ENCODE measurements around the gene ADGRL1. TPM values are rescaled to one million over a fixed set of nuclear protein-coding genes. Genes with fewer than 3 reads are reported as not detected.

The ADGRL1 gene
- total RNA-seq, 3 donors from 2014 or later = 11.2 to 14.7 (median 11.6) TPM

DNA sequence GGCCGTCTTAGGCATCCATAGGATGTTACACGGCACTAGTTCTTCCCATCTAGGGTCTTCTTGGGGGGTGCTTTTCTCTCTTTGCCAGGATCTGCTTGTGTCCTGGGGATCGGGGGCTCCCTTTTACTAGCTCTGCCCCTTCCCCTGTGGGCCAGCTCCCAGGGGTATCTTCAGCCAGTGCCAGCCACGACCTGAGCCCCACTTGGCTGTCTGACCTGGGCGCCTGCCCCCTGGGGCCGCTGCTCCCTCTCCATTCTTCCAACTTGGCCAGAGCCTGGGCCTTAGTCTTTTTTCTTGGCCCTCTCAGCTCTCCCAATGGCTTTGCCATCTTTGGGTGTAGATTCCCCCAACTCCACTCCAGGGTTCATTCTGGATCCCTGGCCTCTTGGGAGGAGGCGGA lies 91.5 kb downstream of the ADGRL1 start:
- Histone ChIP-seq H3K9me3 (no peaks in the 10 kb centered on the region), H3K4me3 (no peak overlapping the region), H3K27me3 (no peaks in the 10 kb centered on the region), H3K27ac (peak overlapping the region; percentile 85 to 93), H3K36me3 (no peaks in the 10 kb centered on the region), H3K4me1 (peaks cover 27 to 28% of the 10 kb centered on the region in 2 donors)
- TF ChIP-seq POLR2A (IDR thresholded peaks at IDR 0.05) (no peak), POLR2AphosphoS5 (IDR thresholded peaks at IDR 0.05) (no peak)
- TF ChIP-seq, protein P1, sequence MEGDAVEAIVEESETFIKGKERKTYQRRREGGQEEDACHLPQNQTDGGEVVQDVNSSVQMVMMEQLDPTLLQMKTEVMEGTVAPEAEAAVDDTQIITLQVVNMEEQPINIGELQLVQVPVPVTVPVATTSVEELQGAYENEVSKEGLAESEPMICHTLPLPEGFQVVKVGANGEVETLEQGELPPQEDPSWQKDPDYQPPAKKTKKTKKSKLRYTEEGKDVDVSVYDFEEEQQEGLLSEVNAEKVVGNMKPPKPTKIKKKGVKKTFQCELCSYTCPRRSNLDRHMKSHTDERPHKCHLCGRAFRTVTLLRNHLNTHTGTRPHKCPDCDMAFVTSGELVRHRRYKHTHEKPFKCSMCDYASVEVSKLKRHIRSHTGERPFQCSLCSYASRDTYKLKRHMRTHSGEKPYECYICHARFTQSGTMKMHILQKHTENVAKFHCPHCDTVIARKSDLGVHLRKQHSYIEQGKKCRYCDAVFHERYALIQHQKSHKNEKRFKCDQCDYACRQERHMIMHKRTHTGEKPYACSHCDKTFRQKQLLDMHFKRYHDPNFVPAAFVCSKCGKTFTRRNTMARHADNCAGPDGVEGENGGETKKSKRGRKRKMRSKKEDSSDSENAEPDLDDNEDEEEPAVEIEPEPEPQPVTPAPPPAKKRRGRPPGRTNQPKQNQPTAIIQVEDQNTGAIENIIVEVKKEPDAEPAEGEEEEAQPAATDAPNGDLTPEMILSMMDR (IDR thresholded peaks at IDR 0.05) = no peak
- DNase-seq (ENCODE audit: low spot score in 2 of 2) = no peak
- intact Hi-C loops (cut with DNase I; ENCODE audit: low total_unique reads) = no loop called here

DNA sequence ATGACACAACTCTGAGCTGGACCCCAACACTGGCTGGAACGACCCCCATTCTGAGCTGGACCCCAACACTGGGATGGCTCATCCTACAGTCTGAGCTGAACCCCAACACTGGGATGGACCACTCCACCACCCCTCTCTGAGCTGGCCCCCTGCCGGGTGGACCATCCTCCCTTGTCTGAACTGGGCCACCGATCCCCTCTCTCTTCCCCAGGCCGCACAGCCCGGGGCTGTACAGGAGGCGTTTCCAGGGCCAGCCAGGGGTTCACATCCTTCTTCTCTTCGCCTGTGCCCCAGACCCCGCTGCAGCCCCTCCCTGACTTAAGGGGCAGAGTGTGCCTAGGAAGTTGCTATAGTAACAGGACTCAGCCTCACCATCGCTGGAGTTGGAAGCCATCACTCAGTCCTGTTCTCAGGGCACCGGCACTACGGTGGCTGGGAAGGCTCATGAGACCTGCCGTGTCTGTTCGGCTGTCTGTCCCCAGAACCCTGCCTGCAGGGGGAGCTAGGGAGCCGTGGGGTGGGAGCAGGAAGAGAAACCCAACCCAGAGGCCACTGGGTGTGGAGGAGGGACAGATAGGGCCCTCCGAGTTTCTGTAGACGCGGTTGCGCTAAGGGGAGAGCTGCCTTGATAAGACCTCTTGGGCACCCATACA lies 92.1 kb downstream of the ADGRL1 start:
- TF ChIP-seq, protein P1 (IDR thresholded peaks at IDR 0.05) = no peak
- TF ChIP-seq POLR2A (IDR thresholded peaks at IDR 0.05) (no peak), POLR2AphosphoS5 (IDR thresholded peaks at IDR 0.05) (no peak)
- Histone ChIP-seq H3K27me3 (no peaks in the 10 kb centered on the region), H3K36me3 (no peaks in the 10 kb centered on the region), H3K27ac (peak overlapping the region; percentile 85 to 93), H3K9me3 (no peaks in the 10 kb centered on the region), H3K4me1 (peaks cover 22 to 26% of the 10 kb centered on the region in 2 donors), H3K4me3 (peak overlapping the region in 1 of 3 donors; percentile 61)
- intact Hi-C loops (cut with DNase I; ENCODE audit: low total_unique reads) = no loop called here
- DNase-seq (ENCODE audit: low spot score in 2 of 2) = no peak

DNA sequence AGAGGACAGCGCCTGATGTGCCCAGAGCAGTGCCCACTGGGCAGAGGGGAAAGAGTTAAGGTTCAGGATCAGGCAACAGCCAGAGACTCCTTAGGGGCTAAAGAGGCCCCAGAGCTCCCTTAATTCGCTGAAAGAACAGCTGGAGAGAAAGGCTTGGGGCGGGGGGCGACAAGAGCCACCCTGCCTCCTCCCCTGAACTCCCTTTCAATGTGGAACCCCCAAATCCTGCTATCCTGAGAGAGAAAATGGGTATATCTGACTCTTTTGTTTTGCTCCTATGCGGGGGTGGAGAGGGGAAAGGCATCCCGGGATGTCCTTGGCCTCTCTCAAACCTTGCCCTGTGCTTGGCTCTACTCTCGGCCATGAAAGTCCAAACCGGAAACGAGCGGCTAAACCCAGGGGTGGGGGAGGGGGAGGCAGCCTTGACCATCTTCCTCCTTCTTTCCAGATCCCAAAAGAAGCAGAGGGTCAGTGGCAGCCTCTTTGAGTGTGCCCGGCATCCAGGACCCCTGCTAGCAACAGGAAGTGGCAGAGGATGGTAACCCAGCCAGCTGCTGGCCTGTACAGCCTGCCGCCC lies 93.1 kb downstream of the ADGRL1 start:
- Histone ChIP-seq H3K4me3 (peak overlapping the region; percentile 19 to 61 (median 32)), H3K36me3 (no peaks in the 10 kb centered on the region), H3K9me3 (no peaks in the 10 kb centered on the region), H3K4me1 (peaks cover 18 to 22% of the 10 kb centered on the region in 2 donors), H3K27me3 (no peaks in the 10 kb centered on the region), H3K27ac (peak overlapping the region; percentile 85 to 93)
- intact Hi-C loops (cut with DNase I; ENCODE audit: low total_unique reads) = no loop called here
- DNase-seq (ENCODE audit: low spot score in 2 of 2) = no peak
- no peak for TF ChIP-seq POLR2A (IDR thresholded peaks at IDR 0.05)
- TF ChIP-seq, protein P1 (IDR thresholded peaks at IDR 0.05) = no peak
- no peak for TF ChIP-seq POLR2AphosphoS5 (IDR thresholded peaks at IDR 0.05)

DNA sequence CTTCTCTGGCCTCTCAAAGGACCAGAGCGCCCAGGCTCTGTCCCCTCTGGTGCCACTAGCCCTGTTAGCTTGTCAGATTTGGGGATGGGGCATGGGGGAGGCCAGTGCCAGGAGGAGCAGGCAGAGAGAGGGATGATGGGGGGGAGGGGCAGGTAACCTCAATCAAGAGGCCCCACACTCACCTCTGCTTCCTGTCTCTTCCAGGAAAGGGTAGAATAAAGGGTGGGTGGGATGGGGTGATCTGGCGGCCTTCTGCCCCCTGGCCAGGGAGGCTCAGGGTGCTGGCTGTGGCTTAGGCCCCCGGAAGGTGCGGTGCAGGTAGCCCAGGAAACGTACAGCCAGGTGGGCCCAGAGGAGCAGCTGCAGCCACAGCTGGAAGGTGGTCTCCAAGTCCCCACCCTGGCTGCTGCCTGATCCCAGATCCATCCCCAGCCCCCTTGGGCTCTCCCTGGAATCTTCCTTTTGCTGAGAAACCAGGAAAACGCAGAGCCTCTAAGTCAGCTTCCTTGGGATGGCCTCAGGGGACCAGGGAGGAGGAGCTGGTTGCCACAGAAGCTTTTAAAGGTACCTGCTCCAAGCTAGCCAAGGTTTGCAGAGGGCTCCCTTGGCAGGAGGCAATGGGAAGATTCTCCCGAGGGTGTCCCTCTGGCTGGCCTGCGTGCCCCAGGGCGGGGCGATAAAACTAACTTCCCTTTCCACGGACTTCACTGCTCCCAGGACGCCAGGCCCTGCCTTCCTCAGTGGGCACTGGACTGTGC lies 93.7 kb downstream of the ADGRL1 start:
- Histone ChIP-seq H3K27me3 (no peaks in the 10 kb centered on the region), H3K9me3 (no peaks in the 10 kb centered on the region), H3K4me1 (peaks cover 18 to 22% of the 10 kb centered on the region in 2 donors), H3K4me3 (peak overlapping the region; percentile 19 to 61 (median 32)), H3K36me3 (no peaks in the 10 kb centered on the region), H3K27ac (peak overlapping the region; percentile 85 to 93)
- intact Hi-C loops (cut with DNase I; ENCODE audit: low total_unique reads) = no loop called here
- no peak for DNase-seq (ENCODE audit: low spot score in 2 of 2)
- TF ChIP-seq POLR2AphosphoS5 (IDR thresholded peaks at IDR 0.05) (no peak), POLR2A (IDR thresholded peaks at IDR 0.05) (no peak)
- TF ChIP-seq, protein P1 (IDR thresholded peaks at IDR 0.05) = no peak

DNA sequence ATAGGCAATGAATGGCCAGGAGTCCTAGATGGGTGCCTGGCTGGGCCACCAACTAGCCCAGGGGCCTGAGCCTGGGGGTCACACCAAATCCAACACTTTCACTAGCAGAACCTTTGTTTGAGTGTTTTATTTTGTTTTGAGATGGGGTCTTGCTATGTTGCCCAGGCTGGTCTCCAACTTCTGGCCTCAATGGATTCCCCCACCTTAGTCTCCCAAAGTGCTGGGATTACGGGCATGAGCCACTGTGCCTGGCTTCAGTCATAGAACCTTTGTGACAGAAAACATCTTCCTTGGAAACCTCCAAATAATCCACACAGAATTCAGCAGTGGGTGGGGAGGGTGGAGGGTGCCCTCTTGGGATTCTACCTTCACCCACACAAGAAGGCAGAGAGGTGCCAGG lies 94.5 kb downstream of the ADGRL1 start:
- Histone ChIP-seq H3K4me3 (peak overlapping the region in 1 of 3 donors; percentile 61), H3K9me3 (no peaks in the 10 kb centered on the region), H3K36me3 (no peaks in the 10 kb centered on the region), H3K4me1 (peaks cover 17 to 20% of the 10 kb centered on the region in 2 donors), H3K27ac (peak overlapping the region; percentile 85 to 93), H3K27me3 (no peaks in the 10 kb centered on the region)
- TF ChIP-seq, protein P1 (IDR thresholded peaks at IDR 0.05) = no peak
- TF ChIP-seq POLR2A (IDR thresholded peaks at IDR 0.05) (no peak), POLR2AphosphoS5 (IDR thresholded peaks at IDR 0.05) (no peak)
- no peak for DNase-seq (ENCODE audit: low spot score in 2 of 2)
- intact Hi-C loops (cut with DNase I; ENCODE audit: low total_unique reads) = no loop called here

Data from breast epithelium (tissue), 4 donors.